Measurements from ENCODE around the gene IKBKG. TPM values are rescaled to one million over a fixed set of nuclear protein-coding genes. Genes with fewer than 3 reads are reported as not detected.

IKBKG gene
- total RNA-seq, 2 donors from 2014 or later: 9.9 to 11.9 TPM

Small RNA genes within 50 kb of the gene (small RNA-seq; reads per million reads assigned to genes)
- gene AC244090.1: not detected

Other genes starting within 250 kb of the IKBKG start
- 100 to 1,000 TPM; 230 to 308 TPM for gene FLNA, start 173.0 kb upstream of the IKBKG start, total RNA-seq
- 10 to 100 TPM; 23.6 to 28.3 TPM for gene EMD, start 168.3 kb upstream of the IKBKG start, total RNA-seq
- gene RPL10, start 149.2 kb upstream of the IKBKG start, total RNA-seq: 1,000 to 10,000 TPM; 1,426 to 2,757 TPM
- gene DNASE1L1, start 138.4 kb upstream of the IKBKG start, total RNA-seq: 10 to 100 TPM in 1 of 2 donors, 1 to 10 TPM in 1; 9.6 to 16.1 TPM
- 10 to 100 TPM; 42.0 to 97.6 TPM for gene TAFAZZIN, start 136.1 kb upstream of the IKBKG start, total RNA-seq
- 10 to 100 TPM; 49.8 to 51.4 TPM for gene ATP6AP1, start 118.9 kb upstream of the IKBKG start, total RNA-seq
- gene GDI1, start 110.5 kb upstream of the IKBKG start, total RNA-seq: 10 to 100 TPM; 68.5 to 83.4 TPM
- gene FAM50A, start 103.5 kb upstream of the IKBKG start, total RNA-seq: 10 to 100 TPM; 14.5 to 48.8 TPM
- gene PLXNA3, start 89.3 kb upstream of the IKBKG start, total RNA-seq: 10 to 100 TPM in 1 of 2 donors, 1 to 10 TPM in 1; 7.3 to 19.1 TPM
- gene LAGE3, start 68.3 kb upstream of the IKBKG start, total RNA-seq: 10 to 100 TPM; 20.2 to 27.4 TPM
- 10 to 100 TPM; 24.9 to 34.9 TPM for gene UBL4A, start 61.0 kb upstream of the IKBKG start, total RNA-seq
- gene SLC10A3, start 57.0 kb upstream of the IKBKG start, total RNA-seq: 10 to 100 TPM; 18.9 to 24.7 TPM
- 10 to 100 TPM; 32.3 to 48.3 TPM for gene FAM3A, start 31.4 kb upstream of the IKBKG start, total RNA-seq
- gene G6PD, start 774 bp upstream of the IKBKG start, total RNA-seq: 10 to 100 TPM in 1 of 2 donors, 1 to 10 TPM in 1; 7.6 to 16.1 TPM
- gene CTAG1A, start 37.5 kb downstream of the IKBKG start, total RNA-seq: not detected
- not detected for gene CTAG1B, start 71.7 kb downstream of the IKBKG start, total RNA-seq
- not detected for gene CTAG2, start 106.0 kb downstream of the IKBKG start, total RNA-seq
- gene GAB3, start 203.5 kb downstream of the IKBKG start, total RNA-seq: 1 to 10 TPM in 1 of 2 donors, under 1 TPM in 1; 0.66 to 3.4 TPM
- gene DKC1, start 215.2 kb downstream of the IKBKG start, total RNA-seq: 10 to 100 TPM; 17.9 to 26.0 TPM

Data from body of pancreas (tissue), 2 donors.